CD14-positive monocyte (primary cell): ENCODE data around the gene ZDBF2. TPM values are rescaled to one million over a fixed set of nuclear protein-coding genes. Genes with fewer than 3 reads are reported as not detected.

Source experiments
- DNase-seq, 3 donors: peaks; one replicate each; pipeline ENCODE4 v3.0.0-alpha.2; 2011 to 2022
- H2AFZ ChIP-seq: 2 replicates; pipeline ENCODE4 v1.6.0; 2012; ENCODE audit warnings: mild to moderate bottlenecking, low read depth, low read length, inconsistent platforms; ENCODE audit not compliant: insufficient read depth, poor library complexity, severe bottlenecking
- H3K27ac ChIP-seq, 2 donors: 1 replicate in 1 of 2; 2 replicates in 1 of 2; pipeline ENCODE4 v1.5.1; 2012 to 2013; ENCODE audit warnings: low read length in 2 of 2, control low read depth in 1 of 2, inconsistent platforms in 1 of 2, low read depth in 1 of 2, mild to moderate bottlenecking in 1 of 2
- H3K27me3 ChIP-seq, 2 donors: one replicate each; pipeline versions ENCODE4 v1.6.0 to v1.6.1; 2011 to 2013; ENCODE audit warnings: low read length in 2 of 2; ENCODE audit not compliant: control insufficient read depth in 2 of 2, insufficient read depth in 2 of 2
- H3K36me3 ChIP-seq, 2 donors: replicated peaks in 1 of 2; 1 replicate in 1 of 2; 2 replicates in 1 of 2; pipeline versions ENCODE4 v1.5.1 to v1.6.1; 2012 to 2013; ENCODE audit warnings: low read length in 2 of 2, control low read depth in 1 of 2, inconsistent platforms in 1 of 2, mild to moderate bottlenecking in 1 of 2; ENCODE audit not compliant: insufficient read depth in 2 of 2, control insufficient read depth in 1 of 2
- H3K4me1 ChIP-seq, 2 donors: 1 replicate in 1 of 2; 2 replicates in 1 of 2; pipeline versions ENCODE4 v1.5.1 to v1.6.1; 2012 to 2013; ENCODE audit warnings: low read length in 2 of 2, control low read depth in 1 of 2, inconsistent platforms in 1 of 2, mild to moderate bottlenecking in 1 of 2, moderate library complexity in 1 of 2; ENCODE audit not compliant: insufficient read depth in 2 of 2, control insufficient read depth in 1 of 2
- H3K4me2 ChIP-seq: replicated peaks from 2 replicates; pipeline ENCODE3; 2012; ENCODE audit warnings: low read length, moderate library complexity, mild to moderate bottlenecking; ENCODE audit not compliant: poor library complexity, severe bottlenecking; ENCODE audit errors: extremely low read depth
- H3K4me3 ChIP-seq, 3 experiments: fragments of 200-600 bp in 1 of 3; sonication (generic) in 1 of 3; replicated peaks in 1 of 3; 1 replicate in 2 of 3; 2 replicates in 1 of 3; pipeline ENCODE4 v1.5.1; 2011 to 2013; ENCODE audit warnings: low read length in 3 of 3, mild to moderate bottlenecking in 3 of 3, control low read depth in 2 of 3, low read depth in 2 of 3, inconsistent platforms in 1 of 3, moderate library complexity in 1 of 3
- H3K79me2 ChIP-seq: 2 replicates; pipeline ENCODE4 v1.6.0; 2012; ENCODE audit warnings: mild to moderate bottlenecking, control low read depth, inconsistent platforms, low read length, moderate library complexity; ENCODE audit not compliant: insufficient read depth
- H3K9ac ChIP-seq: 2 replicates; pipeline ENCODE4 v1.6.0; 2017; ENCODE audit warnings: low read length, mild to moderate bottlenecking; ENCODE audit not compliant: insufficient read depth, poor library complexity, severe bottlenecking
- H3K9me3 ChIP-seq, 2 donors: replicated peaks in 1 of 2; 1 replicate in 1 of 2; 2 replicates in 1 of 2; pipeline versions ENCODE4 v1.5.1 to v1.6.1; 2012 to 2013; ENCODE audit warnings: low read length in 2 of 2, control low read depth in 1 of 2; ENCODE audit not compliant: control insufficient read depth in 1 of 2, insufficient read depth in 1 of 2
- H4K20me1 ChIP-seq: 2 replicates; pipeline ENCODE4 v1.6.0; 2012; ENCODE audit warnings: mild to moderate bottlenecking, low read length, control low read depth, moderate library complexity; ENCODE audit not compliant: insufficient read depth
- H3K27ac Mint-ChIP-seq, 7 donors: one replicate each; pipeline ENCODE4 v1.8.0; 2020; ENCODE audit warnings: mild to moderate bottlenecking in 7 of 7, mixed read lengths in 7 of 7, moderate library complexity in 6 of 7, inconsistent platforms in 2 of 7
- H3K27me3 Mint-ChIP-seq, 3 donors: one replicate each; pipeline ENCODE4 v1.8.0; 2021 to 2022; ENCODE audit warnings: low read depth in 3 of 3, mild to moderate bottlenecking in 3 of 3, mixed read lengths in 3 of 3, moderate library complexity in 3 of 3, inconsistent platforms in 1 of 3
- H3K36me3 Mint-ChIP-seq, 2 donors: one replicate each; pipeline ENCODE4 v1.8.0; 2020; ENCODE audit warnings: mixed read lengths in 2 of 2, inconsistent platforms in 1 of 2, mild to moderate bottlenecking in 1 of 2
- H3K4me1 Mint-ChIP-seq: one replicate; pipeline ENCODE4 v1.8.0; 2020; ENCODE audit warnings: mild to moderate bottlenecking, mixed read lengths
- H3K4me3 Mint-ChIP-seq, 2 donors: one replicate each; pipeline ENCODE4 v1.8.0; 2020; ENCODE audit warnings: mild to moderate bottlenecking in 2 of 2, mixed read lengths in 2 of 2, moderate library complexity in 1 of 2
- H3K9me3 Mint-ChIP-seq, 7 donors: one replicate each; pipeline ENCODE4 v1.8.0; 2020 to 2022; ENCODE audit warnings: mixed read lengths in 7 of 7, mild to moderate bottlenecking in 6 of 7, moderate library complexity in 6 of 7, inconsistent platforms in 2 of 7
- CTCF ChIP-seq: fragments of 200-600 bp; IDR thresholded peaks from one replicate; pipeline ENCODE4 v1.8.0; 2022; ENCODE audit warnings: antibody characterized with exemption, mild to moderate bottlenecking
- WGBS: methylation state at CpG from one replicate; pipeline ENCODE4 v1.1.5; 2013; ENCODE audit warnings: missing lambda C conversion rate; ENCODE audit not compliant: insufficient coverage; 5-methylcytosine and 5-hydroxymethylcytosine counted together
- intact Hi-C, 2 donors: fragments of 100-400 bp; cut with micrococcal nuclease; formaldehyde crosslinking; loops; one replicate each; pipeline versions ENCODE4 v1.15.0 to v1.15.1; 2023
- polyA plus RNA-seq, 3 donors: library from polyadenylated mRNA; depleted of rRNA in 1 of 3; unstranded in 2 of 3; stranded (reverse) in 1 of 3; fragments of 300-500 nt in 2 of 3; fragments of >200 nt in 1 of 3; fragmentation: Illumina TruSeq in 2 of 3; gene quantifications; 1 replicate in 2 of 3; 2 replicates in 1 of 3; pipeline ENCODE4 v1.2.3, GENCODE V29; 2012 to 2021

ZDBF2 gene
- polyA plus RNA-seq, 3 donors: 0.16 to 0.18 TPM; not detected in 1

DNA sequence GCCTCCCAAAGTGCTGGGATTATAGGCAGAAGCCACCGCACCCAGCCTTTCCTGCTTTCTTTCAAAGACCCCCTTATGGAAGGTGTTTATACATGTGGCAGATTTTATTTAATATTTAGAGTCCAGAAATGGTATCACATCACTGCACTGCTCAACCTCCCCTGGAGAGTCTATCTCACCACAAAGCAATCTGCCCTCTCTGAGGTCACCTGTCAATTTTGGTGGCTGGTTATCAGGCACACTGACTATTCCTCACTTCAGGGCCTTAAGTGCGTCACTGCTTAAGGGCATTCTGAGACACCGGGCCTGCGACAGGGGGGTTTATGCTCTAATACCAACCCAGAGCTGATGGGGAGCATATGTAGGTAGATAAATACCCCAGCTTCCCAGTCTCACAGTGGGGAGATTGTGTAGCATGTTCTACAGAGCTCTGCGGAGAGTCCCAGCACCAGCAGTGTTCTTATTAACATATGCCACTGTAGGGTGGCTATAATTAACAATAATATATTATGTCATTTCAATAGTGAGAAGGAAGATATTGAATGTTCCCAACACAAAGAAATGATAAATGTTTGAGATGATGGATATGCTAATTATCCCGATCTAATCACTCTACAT, 42.7 kb upstream of the ZDBF2 start:
- H3K36me3 ChIP-seq: no peaks in the 10 kb centered on the region
- no peaks in the 10 kb centered on the region for H3K4me1 Mint-ChIP-seq
- H3K4me1 ChIP-seq: no peaks in the 10 kb centered on the region
- no peak overlapping the region for H3K9ac ChIP-seq
- H3K4me3 Mint-ChIP-seq: no peak overlapping the region
- intact Hi-C loops: no loop called here
- DNase-seq: no peak
- H3K27ac ChIP-seq: no peak overlapping the region
- H4K20me1 ChIP-seq: no peaks in the 10 kb centered on the region
- peaks cover 0 to 3% of the 10 kb centered on the region in 2 donors for H3K9me3 ChIP-seq
- H3K27me3 Mint-ChIP-seq: peaks cover 12 to 18% (median 13%) of the 10 kb centered on the region in 3 donors
- TF ChIP-seq CTCF: no peak
- no peak overlapping the region for H3K27ac Mint-ChIP-seq
- H3K27me3 ChIP-seq: no peaks in the 10 kb centered on the region
- H3K79me2 ChIP-seq: no peaks in the 10 kb centered on the region
- WGBS: no CpG with 5 or more reads among the region's 6 CpGs
- H3K36me3 Mint-ChIP-seq: no peaks in the 10 kb centered on the region
- no peak overlapping the region for H3K4me2 ChIP-seq
- no peak overlapping the region for H2AFZ ChIP-seq
- no peak overlapping the region for H3K4me3 ChIP-seq
- H3K9me3 Mint-ChIP-seq: peaks cover 0 to 7% (median 2%) of the 10 kb centered on the region in 7 donors

DNA sequence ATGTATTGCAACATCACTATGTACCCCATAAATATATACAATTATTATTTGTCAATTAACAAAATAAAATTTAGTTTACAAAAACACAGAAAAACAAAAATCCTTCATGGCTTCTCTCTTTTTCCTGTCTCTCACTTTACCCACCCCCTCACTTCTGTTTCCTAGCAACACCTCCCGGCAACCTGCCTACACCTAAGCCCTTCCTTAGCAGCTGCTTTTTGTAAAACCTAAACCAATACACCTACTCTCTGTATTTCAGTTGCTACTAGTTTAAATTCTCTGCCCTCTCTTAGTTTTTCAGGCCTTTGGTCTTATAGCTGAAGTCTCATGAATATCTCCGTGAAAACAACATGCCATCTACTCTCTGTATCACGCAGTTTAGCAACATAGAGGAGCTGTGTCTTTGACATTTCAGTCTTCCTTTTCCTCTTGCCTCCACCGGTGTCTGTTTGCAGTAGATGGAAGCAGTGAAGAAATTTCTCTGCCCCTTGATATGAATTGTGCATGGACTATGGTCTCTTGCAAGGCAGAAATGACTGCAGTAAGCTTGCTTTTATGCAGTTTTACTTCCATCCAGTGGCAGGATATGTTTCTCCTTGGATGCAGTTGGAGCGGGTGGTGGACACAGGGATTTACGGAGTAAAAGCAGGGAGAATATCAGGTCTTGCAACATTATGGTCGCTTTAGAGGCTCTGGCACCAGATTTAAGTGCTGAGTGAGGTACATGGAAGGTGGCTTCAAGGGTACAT, 42.0 kb upstream of the ZDBF2 start:
- intact Hi-C loops: no loop called here
- Histone ChIP-seq H3K4me1 (no peaks in the 10 kb centered on the region), H3K4me2 (no peak overlapping the region), H3K27ac (no peak overlapping the region), H3K36me3 (no peaks in the 10 kb centered on the region), H3K9ac (no peak overlapping the region), H2AFZ (no peak overlapping the region), H3K79me2 (no peaks in the 10 kb centered on the region), H3K9me3 (peaks cover 0 to 3% of the 10 kb centered on the region in 2 donors), H3K4me3 (no peak overlapping the region), H3K27me3 (no peaks in the 10 kb centered on the region), H4K20me1 (no peaks in the 10 kb centered on the region)
- Mint-ChIP-seq H3K36me3 (no peaks in the 10 kb centered on the region), H3K4me3 (no peak overlapping the region), H3K27me3 (peaks cover 9 to 19% (median 13%) of the 10 kb centered on the region in 3 donors), H3K4me1 (no peaks in the 10 kb centered on the region), H3K27ac (no peak overlapping the region), H3K9me3 (peaks cover 0 to 12% (median 2%) of the 10 kb centered on the region in 7 donors)
- WGBS: 100% methylated on average over 3 of the region's 7 CpGs
- TF ChIP-seq CTCF: no peak
- no peak for DNase-seq
